Spinal cord (tissue), 10 donors: ENCODE results near the gene LGALS14. TPM values are rescaled to one million over a fixed set of nuclear protein-coding genes. Genes with fewer than 3 reads are reported as not detected.
"Not testable (repeated sequence)": the region's sequence is repeated elsewhere in the genome, so short reads cannot be mapped to it uniquely, and the experiment has no call there.

Source experiments
- DNase-seq, 6 donors: peaks; one replicate each; pipeline versions ENCODE4 v3.0.0 to v3.0.0-alpha.2; 2013 to 2015; ENCODE audit warnings: low spot score in 6 of 6, low read depth in 4 of 6
- H3K27ac ChIP-seq: one replicate; pipeline ENCODE4 v1.5.1; 2013; ENCODE audit warnings: low read depth, low read length, control low read depth
- H3K27me3 ChIP-seq: one replicate; pipeline ENCODE4 v1.6.1; 2013; ENCODE audit warnings: low read length; ENCODE audit not compliant: control insufficient read depth, insufficient read depth
- H3K36me3 ChIP-seq: one replicate; pipeline ENCODE4 v1.6.1; 2013; ENCODE audit warnings: low read length; ENCODE audit not compliant: control insufficient read depth, insufficient read depth
- H3K4me1 ChIP-seq: one replicate; pipeline ENCODE4 v1.6.1; 2013; ENCODE audit warnings: low read length; ENCODE audit not compliant: control insufficient read depth, insufficient read depth
- H3K4me3 ChIP-seq: one replicate; pipeline ENCODE4 v1.5.1; 2013; ENCODE audit warnings: low read depth, low read length, control low read depth
- H3K9me3 ChIP-seq: one replicate; pipeline ENCODE4 v1.6.1; 2013; ENCODE audit warnings: low read length; ENCODE audit not compliant: control insufficient read depth, insufficient read depth
- WGBS: methylation state at CpG from one replicate; pipeline ENCODE4 v1.1.5; 2013; ENCODE audit warnings: missing lambda C conversion rate; ENCODE audit not compliant: insufficient coverage; 5-methylcytosine and 5-hydroxymethylcytosine counted together
- polyA plus RNA-seq, 2 donors: library from polyadenylated mRNA; unstranded; fragments of 120-200 nt; gene quantifications; one replicate each; pipeline ENCODE4 v1.2.1, GENCODE V29; 2013; ENCODE audit not compliant: insufficient read length in 2 of 2
- total RNA-seq, 2 donors: library from RNA; depleted of rRNA in 1 of 2; stranded (reverse); fragments of 120-200 nt in 1 of 2; fragments of >200 nt in 1 of 2; gene quantifications; one replicate each; pipeline versions ENCODE4 v1.2.3 to v1.2.4, GENCODE V29; 2013 to 2014
- donor health status: healthy.

Gene LGALS14
- total and polyA plus RNA-seq, 4 donors: 0.28 to 0.57 (median 0.35) TPM; not detected in 1

DNA sequence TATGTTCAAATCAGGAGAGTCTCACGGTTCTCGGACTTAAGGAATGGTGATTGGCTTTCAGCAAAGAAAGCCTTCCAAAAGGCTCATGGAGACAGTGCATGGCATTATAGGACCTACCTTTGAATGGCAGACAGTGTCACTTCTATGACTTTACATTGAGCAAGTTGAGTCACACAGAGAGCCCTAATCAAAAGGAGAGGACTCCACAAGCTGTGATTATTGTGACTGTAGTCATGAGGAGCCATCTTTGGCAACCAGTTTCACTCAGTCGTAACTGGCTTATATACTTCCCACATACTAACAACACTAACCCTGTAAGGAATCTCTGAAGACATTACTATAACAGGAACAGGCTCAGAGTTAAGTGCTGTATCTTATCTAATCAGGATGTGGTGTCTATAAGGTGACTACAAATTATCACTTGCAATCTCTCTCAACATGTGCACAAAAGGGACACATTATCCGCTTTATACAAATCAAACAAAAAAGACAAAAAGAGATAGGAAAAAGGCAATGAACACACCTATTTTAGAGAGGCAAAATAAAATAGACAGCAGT, 6.1 kb downstream of the LGALS14 start:
- no peaks in the 10 kb centered on the region for H3K27me3 ChIP-seq
- no peak overlapping the region for H3K27ac ChIP-seq
- no peak for DNase-seq
- no peaks in the 10 kb centered on the region for H3K36me3 ChIP-seq
- no peak overlapping the region for H3K4me3 ChIP-seq
- no peaks in the 10 kb centered on the region for H3K4me1 ChIP-seq
- no peaks in the 10 kb centered on the region for H3K9me3 ChIP-seq
- 86% methylated on average over 2 of the region's 4 CpGs for WGBS

DNA sequence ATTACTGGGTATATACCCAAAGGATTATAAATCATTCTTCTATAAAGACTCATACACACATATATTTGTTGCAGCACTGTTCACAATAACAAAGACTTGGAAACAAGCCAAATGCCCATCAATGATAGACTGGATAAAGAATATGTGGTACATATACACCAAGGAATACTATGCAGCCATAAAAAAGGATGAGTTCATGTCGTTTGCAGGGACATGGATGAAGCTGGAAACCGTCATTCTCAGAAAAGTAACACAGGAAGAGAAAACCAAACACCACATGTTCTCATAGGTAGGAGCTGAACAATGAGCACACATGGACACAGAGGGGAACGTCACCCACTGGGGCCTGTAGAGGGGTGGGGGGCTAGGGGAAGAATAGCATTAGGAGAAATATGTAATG, 15.9 kb downstream of the LGALS14 start:
- WGBS: no CpG with 5 or more reads among the region's 3 CpGs
- not testable (repeated sequence) for H3K27me3 ChIP-seq, H3K36me3 ChIP-seq, H3K27ac ChIP-seq, H3K9me3 ChIP-seq, H3K4me3 ChIP-seq, H3K4me1 ChIP-seq, DNase-seq

- no peak for DNase-seq
- H3K4me3 ChIP-seq: no peak overlapping the region
- H3K36me3 ChIP-seq: no peaks in the 10 kb centered on the region
- H3K27ac ChIP-seq: no peak overlapping the region
- H3K4me1 ChIP-seq: no peaks in the 10 kb centered on the region
- no peaks in the 10 kb centered on the region for H3K27me3 ChIP-seq
- no peaks in the 10 kb centered on the region for H3K9me3 ChIP-seq
Measured at GRCh38 chr19:39725995-39726394, 21.7 kb downstream of the LGALS14 start.

DNA sequence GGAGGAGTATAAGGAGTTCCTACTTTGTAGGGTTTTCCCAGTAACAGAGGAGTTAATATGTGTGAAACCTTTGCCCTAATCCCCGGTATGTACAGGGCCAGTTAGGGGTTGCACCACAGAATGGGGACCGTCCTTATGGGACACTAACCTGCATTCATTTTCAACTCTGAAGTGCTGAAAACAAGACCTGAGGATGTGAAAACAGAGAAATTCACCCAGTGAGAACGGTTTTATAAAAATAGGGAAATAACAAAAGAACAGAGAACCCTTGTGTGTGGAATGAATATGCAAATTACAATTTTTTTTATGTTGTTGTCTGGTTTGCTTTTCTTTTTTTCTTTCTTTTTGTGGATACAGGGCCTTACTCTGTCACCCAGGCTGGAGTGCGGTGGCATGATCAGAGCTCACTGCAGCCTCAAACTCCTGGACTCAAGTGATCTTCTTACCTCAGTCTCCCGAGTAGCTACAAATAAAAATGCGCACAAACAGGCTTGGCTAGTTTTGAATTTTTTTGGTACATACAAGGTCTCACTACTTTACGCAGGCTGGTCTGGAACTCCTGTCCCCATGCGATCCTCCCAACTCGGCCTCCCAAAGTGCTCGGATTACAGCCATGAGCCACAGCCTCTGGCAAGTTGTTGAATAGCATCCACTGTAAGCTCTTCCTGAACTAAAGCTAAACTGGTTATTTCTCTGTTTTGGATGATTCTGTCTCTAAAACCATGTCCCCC, 23.0 kb downstream of the LGALS14 start:
- H3K27me3 ChIP-seq: no peaks in the 10 kb centered on the region
- no peak overlapping the region for H3K4me3 ChIP-seq
- 85% methylated on average over 9 of the region's 10 CpGs for WGBS
- no peaks in the 10 kb centered on the region for H3K4me1 ChIP-seq
- no peaks in the 10 kb centered on the region for H3K9me3 ChIP-seq
- DNase-seq: no peak
- H3K27ac ChIP-seq: no peak overlapping the region
- no peaks in the 10 kb centered on the region for H3K36me3 ChIP-seq

DNA sequence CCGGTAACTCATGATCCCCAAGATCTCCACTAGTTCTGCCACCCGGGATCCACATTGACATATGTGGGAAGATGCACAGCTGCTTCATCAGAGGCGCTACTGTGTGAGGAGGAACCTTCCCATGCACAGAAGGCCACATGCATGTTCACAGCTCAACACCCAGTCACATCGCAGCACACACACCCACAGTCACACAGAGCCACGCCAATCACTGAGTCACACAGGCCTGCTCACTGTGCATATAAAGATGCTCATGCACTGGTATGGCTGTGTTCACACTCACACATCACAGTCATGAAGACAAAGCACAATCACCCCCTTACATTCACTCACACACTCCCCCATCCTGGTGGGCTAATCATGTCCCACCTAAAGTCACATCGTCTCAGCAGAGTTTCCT, 23.8 kb downstream of the LGALS14 start:
- Histone ChIP-seq H3K9me3 (no peaks in the 10 kb centered on the region), H3K4me3 (no peak overlapping the region), H3K27me3 (no peaks in the 10 kb centered on the region), H3K27ac (no peak overlapping the region), H3K4me1 (no peaks in the 10 kb centered on the region), H3K36me3 (no peaks in the 10 kb centered on the region)
- DNase-seq: no peak
- 83% methylated on average over 6 of the region's 6 CpGs for WGBS

DNA sequence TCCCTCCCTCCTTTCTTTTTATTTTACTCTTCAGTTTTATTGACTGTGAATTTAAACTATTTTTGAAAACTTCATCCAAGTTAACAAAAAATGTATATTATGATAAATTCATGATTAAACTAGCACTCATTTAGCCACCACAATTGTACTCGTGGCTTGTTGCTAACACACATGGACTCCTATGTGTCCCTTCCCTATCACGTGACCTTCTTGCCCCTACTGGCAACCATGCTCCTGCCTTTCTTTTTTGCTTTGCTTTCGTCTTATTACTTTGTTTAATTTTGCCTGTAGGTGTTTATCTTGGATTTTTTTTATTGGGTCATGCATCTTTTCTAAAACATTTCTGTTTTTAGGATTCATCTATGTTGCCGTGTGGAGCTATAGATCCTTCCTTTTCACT, 25.3 kb downstream of the LGALS14 start:
- no peak overlapping the region for H3K27ac ChIP-seq
- no CpG with 5 or more reads among the region's 4 CpGs for WGBS
- H3K27me3 ChIP-seq: no peaks in the 10 kb centered on the region
- no peaks in the 10 kb centered on the region for H3K4me1 ChIP-seq
- no peak for DNase-seq
- H3K9me3 ChIP-seq: no peaks in the 10 kb centered on the region
- H3K36me3 ChIP-seq: no peaks in the 10 kb centered on the region
- no peak overlapping the region for H3K4me3 ChIP-seq

- no peak overlapping the region for H3K4me3 ChIP-seq
- no peaks in the 10 kb centered on the region for H3K27me3 ChIP-seq
- H3K4me1 ChIP-seq: no peaks in the 10 kb centered on the region
- DNase-seq: no peak
- no peak overlapping the region for H3K27ac ChIP-seq
- no CpG with 5 or more reads among the region's 1 CpG for WGBS
- no peaks in the 10 kb centered on the region for H3K36me3 ChIP-seq
- no peaks in the 10 kb centered on the region for H3K9me3 ChIP-seq
Measured at GRCh38 chr19:39731685-39732084, 27.4 kb downstream of the LGALS14 start.

GRCh38 chr19:39733841-39734240, 29.6 kb downstream of the LGALS14 start:
- Histone ChIP-seq H3K9me3 (no peaks in the 10 kb centered on the region), H3K27me3 (no peaks in the 10 kb centered on the region), H3K36me3 (no peaks in the 10 kb centered on the region), H3K27ac (no peak overlapping the region), H3K4me1 (no peaks in the 10 kb centered on the region), H3K4me3 (no peak overlapping the region)
- WGBS: 96% methylated on average over 2 of the region's 2 CpGs
- no peak for DNase-seq

DNA sequence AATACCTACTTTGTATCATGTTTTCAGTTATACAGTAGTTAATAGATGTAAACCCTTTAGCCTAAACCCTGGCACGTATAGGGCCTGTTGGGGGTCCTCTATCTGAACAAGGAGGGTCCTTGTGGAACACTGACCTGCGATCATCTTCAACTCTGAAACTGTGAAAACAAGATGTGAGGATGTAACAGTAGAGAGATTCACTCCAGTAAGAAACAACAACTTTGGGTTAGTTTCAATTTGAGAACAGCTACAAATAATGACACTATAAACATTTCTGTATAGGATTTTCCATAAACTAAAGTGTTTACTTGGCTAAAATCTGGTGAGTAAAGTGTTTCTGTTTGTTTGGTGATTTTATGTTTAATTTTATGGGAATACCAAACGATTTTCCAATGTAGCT, 31.4 kb downstream of the LGALS14 start:
- no peaks in the 10 kb centered on the region for H3K36me3 ChIP-seq
- no peak overlapping the region for H3K4me3 ChIP-seq
- no peaks in the 10 kb centered on the region for H3K27me3 ChIP-seq
- H3K27ac ChIP-seq: no peak overlapping the region
- no CpG with 5 or more reads among the region's 3 CpGs for WGBS
- H3K4me1 ChIP-seq: no peaks in the 10 kb centered on the region
- no peaks in the 10 kb centered on the region for H3K9me3 ChIP-seq
- no peak for DNase-seq

DNA sequence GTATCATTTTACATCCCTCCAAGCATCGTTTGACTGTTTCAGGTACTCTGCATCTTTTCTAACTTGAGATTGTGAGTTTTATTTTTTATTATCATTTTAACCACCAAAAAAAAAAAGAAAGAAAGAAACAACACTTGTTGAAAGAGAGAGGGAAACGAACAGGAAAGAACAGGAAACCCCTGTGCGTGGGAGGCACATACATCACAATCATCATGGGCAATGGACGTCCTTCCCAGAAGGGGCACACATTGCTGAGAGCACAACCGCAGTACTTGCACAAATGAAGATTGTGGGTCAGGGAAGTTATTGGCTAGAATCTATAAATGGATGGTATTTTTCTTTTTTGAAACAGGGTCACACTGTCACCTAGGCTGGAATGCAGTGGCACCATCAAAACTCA, 31.8 kb downstream of the LGALS14 start:
- no peak overlapping the region for H3K27ac ChIP-seq
- H3K27me3 ChIP-seq: no peaks in the 10 kb centered on the region
- no CpG with 5 or more reads among the region's 5 CpGs for WGBS
- no peaks in the 10 kb centered on the region for H3K4me1 ChIP-seq
- no peaks in the 10 kb centered on the region for H3K9me3 ChIP-seq
- H3K4me3 ChIP-seq: no peak overlapping the region
- DNase-seq: no peak
- no peaks in the 10 kb centered on the region for H3K36me3 ChIP-seq
